HepG2 (cell line): Measurements from ENCODE around the gene RNPEPL1. TPM values are rescaled to one million over a fixed set of nuclear protein-coding genes. Genes with fewer than 3 reads are reported as not detected.
A peak's percentile ranks its signal among the peaks of the same experiment; 100 is the strongest.

Source experiments
- ATAC-seq: fragments of 200-7000 bp; cut with Tn5 transposase; 3 replicates; pipeline ENCODE4 v1.9.1; 2020; ENCODE audit warnings: mild to moderate bottlenecking, moderate library complexity
- BruUV-seq: library from RNA; stranded (reverse); fragments of 400-500 nt; replicated peaks from 2 replicates; lab custom pipeline; 2021; lab: Mats Ljungman, UMichigan
- CTCF ChIA-PET: fragments of 300-600 bp; formaldehyde crosslinking; extraction: SDS; loops from one replicate; lab custom pipeline; 2021; ENCODE audit warnings: low total read pairs, inconsistent platforms, low intra/inter-chr PET ratio; lab: Yijun Ruan, JAX
- POLR2A ChIA-PET: fragments of 350-600 bp; sonication (Branson Sonifier 250); formaldehyde crosslinking; loops from one replicate; lab custom pipeline; 2020; ENCODE audit warnings: antibody characterized with exemption, inconsistent platforms; lab: Yijun Ruan, JAX
- DNase-seq: peaks from one replicate; pipeline ENCODE4 v3.0.0-alpha.2; 2015; ENCODE audit warnings: low spot score
- FAIRE-seq: peaks from 3 replicates; lab custom pipeline; 2011; peaks lifted over from hg19 to GRCh38; lab: Jason Lieb, UNC
- H2AFZ ChIP-seq: one replicate; pipeline ENCODE4 v1.6.1; 2011; ENCODE audit warnings: low read length, inconsistent platforms
- H3K27ac ChIP-seq: fragments of 300-600 bp; 3 replicates; pipeline ENCODE4 v1.8.0; 2011; ENCODE audit warnings: mixed run types, mild to moderate bottlenecking, mixed read lengths, low read length, inconsistent platforms; ENCODE audit not compliant: insufficient read depth; ENCODE audit errors: extremely low read length
- H3K27me3 ChIP-seq, 2 experiments: fragments of 200-600 bp in 1 of 2; 2 replicates in 1 of 2; 3 replicates in 1 of 2; pipeline versions ENCODE4 v1.6.0 to v1.8.0; 2011; ENCODE audit warnings: low read length in 2 of 2, mild to moderate bottlenecking in 2 of 2, moderate library complexity in 2 of 2, inconsistent platforms in 1 of 2; ENCODE audit not compliant: insufficient read depth in 2 of 2, control insufficient read depth in 1 of 2
- H3K36me3 ChIP-seq, 2 experiments: fragments of 200-600 bp in 1 of 2; replicated peaks in 1 of 2; 2 replicates in 1 of 2; 3 replicates in 1 of 2; pipeline versions ENCODE4 v1.5.1 to v1.8.0; 2011; ENCODE audit warnings: low read length in 2 of 2, inconsistent platforms in 1 of 2; ENCODE audit not compliant: insufficient read depth in 2 of 2, control insufficient read depth in 1 of 2
- H3K4me1 ChIP-seq: 2 replicates; pipeline ENCODE4 v1.5.1; 2012; ENCODE audit warnings: low read length, inconsistent platforms; ENCODE audit not compliant: insufficient read depth
- H3K4me2 ChIP-seq: 2 replicates; pipeline ENCODE4 v1.6.0; 2011; ENCODE audit warnings: low read depth, low read length, inconsistent platforms
- H3K4me3 ChIP-seq, 3 experiments: fragments of 200-600 bp in 1 of 3; sonication (generic), shearing (Covaris generic) in 1 of 3; replicated peaks in 1 of 3; 2 replicates each; pipeline ENCODE4 v1.5.1; 2011 to 2016; ENCODE audit warnings: low read length in 3 of 3, inconsistent platforms in 2 of 3, low read depth in 2 of 3, mild to moderate bottlenecking in 2 of 3, control low read depth in 1 of 3, mixed read lengths in 1 of 3; ENCODE audit not compliant: insufficient read depth in 1 of 3
- H3K79me2 ChIP-seq: one replicate; pipeline ENCODE4 v1.6.1; 2011; ENCODE audit warnings: low read length, inconsistent platforms; ENCODE audit not compliant: insufficient read depth
- H3K9ac ChIP-seq: 2 replicates; pipeline ENCODE4 v1.6.0; 2011; ENCODE audit warnings: mild to moderate bottlenecking, low read depth, low read length, inconsistent platforms; ENCODE audit not compliant: insufficient read depth
- H3K9me3 ChIP-seq: 2 replicates; pipeline ENCODE4 v1.5.1; 2012; ENCODE audit warnings: mild to moderate bottlenecking, low read length
- H4K20me1 ChIP-seq: 2 replicates; pipeline ENCODE4 v1.6.0; 2011; ENCODE audit warnings: inconsistent platforms, mild to moderate bottlenecking, low read length, moderate library complexity; ENCODE audit not compliant: insufficient read depth
- FLYWCH1 ChIP-seq: sonication (generic); formaldehyde crosslinking; IDR thresholded peaks from 2 replicates; pipeline ENCODE4 v1.8.1; 2023; ENCODE audit warnings: mild to moderate bottlenecking, missing genetic modification reagents
- FOXA3 ChIP-seq: IDR thresholded peaks from 2 replicates; pipeline ENCODE4 v1.6.1; 2016; ENCODE audit warnings: missing genetic modification reagents, missing compliant biosample characterization
- WGBS: methylation state at CpG from one replicate; pipeline ENCODE4 v1.1.6; 2017; ENCODE audit warnings: low lambda C conversion rate; 5-methylcytosine and 5-hydroxymethylcytosine counted together
- in situ Hi-C: cut with HindIII; loops from 2 replicates; pipeline ENCODE4 v1.10.0; 2017; ENCODE audit warnings: low pct_unique_long_range_greater_than_20kb; ENCODE audit not compliant: extremely low pct_ligation_motif_present
- intact Hi-C: fragments of 100-400 bp; cut with micrococcal nuclease; formaldehyde crosslinking; loops from one replicate; pipeline ENCODE4 v1.10.0; 2022; ENCODE audit not compliant: unreplicated experiment
- polyA plus RNA-seq, 8 experiments: library from polyadenylated mRNA; depleted of rRNA in 3 of 8; stranded (reverse) in 7 of 8; unstranded in 1 of 8; fragments of >200 nt; fragmentation: Illumina TruSeq in 4 of 8; extraction: Trizol in 4 of 8; gene quantifications; 2 replicates each; pipeline versions ENCODE4 v1.2.1 to v1.2.3, GENCODE V29; 2011 to 2016; ENCODE audit warnings: low read depth in 4 of 8, missing spikeins in 1 of 8, mixed read lengths in 1 of 8; ENCODE audit not compliant: insufficient read depth in 1 of 8
- total RNA-seq, 5 experiments: library from RNA; depleted of rRNA; stranded (reverse); fragments of >200 nt; fragmentation: Illumina TruSeq; extraction: Trizol; gene quantifications; 2 replicates each; pipeline ENCODE4 v1.2.3, GENCODE V29; 2016; ENCODE audit warnings: low read depth in 1 of 5
- TF ChIP-seq, protein P1 (sequence below): sonication (generic); formaldehyde crosslinking; IDR thresholded peaks from 2 replicates; pipeline ENCODE4 v1.8.0; 2022; ENCODE audit warnings: mild to moderate bottlenecking, missing genetic modification reagents, moderate library complexity
- TF ChIP-seq, protein P2 (sequence below): IDR thresholded peaks from 2 replicates; pipeline ENCODE4 v1.6.1; 2012; ENCODE audit warnings: inconsistent platforms

RNPEPL1 gene
- total and polyA plus RNA-seq, 2 of the 13 experiments (the other 11 are each of a cell fraction or from before 2014, with no cell fraction given), result 13.0 to 18.0 TPM

DNA sequence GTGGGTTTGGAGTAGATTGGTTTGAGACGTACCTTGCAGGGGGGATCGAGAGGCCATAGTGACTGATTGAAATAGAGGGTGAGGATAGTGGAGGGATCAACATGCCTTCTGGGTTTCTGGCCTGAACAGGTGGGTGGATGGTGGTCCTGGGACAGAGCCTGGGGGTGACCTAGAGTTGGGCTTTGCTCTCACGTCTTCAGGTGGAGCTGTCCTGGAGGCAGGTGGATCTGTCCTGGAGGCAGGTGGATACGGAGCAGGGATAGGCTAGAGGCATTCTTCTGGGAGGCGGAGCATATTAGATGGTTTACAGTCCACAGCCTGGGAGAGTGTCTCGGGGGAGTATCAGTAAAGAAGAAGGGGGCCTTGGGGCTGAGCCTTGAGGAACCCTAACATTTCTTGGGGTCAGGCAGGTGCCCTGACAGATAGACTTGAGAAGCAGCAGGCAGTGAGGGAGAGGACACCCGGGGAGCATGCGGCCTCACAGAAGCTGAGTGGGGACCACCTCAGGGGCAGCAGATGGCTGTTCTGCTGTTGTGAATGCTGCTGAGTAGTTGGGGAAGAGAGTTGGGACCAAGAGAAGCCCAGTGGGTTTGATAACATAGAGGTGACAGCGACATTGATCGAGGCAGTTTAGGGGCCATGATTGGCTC is 19.8 kb downstream of the RNPEPL1 start:
- peaks cover 42% of the 10 kb centered on the region for H3K4me1 ChIP-seq
- TF ChIP-seq, protein P1, sequence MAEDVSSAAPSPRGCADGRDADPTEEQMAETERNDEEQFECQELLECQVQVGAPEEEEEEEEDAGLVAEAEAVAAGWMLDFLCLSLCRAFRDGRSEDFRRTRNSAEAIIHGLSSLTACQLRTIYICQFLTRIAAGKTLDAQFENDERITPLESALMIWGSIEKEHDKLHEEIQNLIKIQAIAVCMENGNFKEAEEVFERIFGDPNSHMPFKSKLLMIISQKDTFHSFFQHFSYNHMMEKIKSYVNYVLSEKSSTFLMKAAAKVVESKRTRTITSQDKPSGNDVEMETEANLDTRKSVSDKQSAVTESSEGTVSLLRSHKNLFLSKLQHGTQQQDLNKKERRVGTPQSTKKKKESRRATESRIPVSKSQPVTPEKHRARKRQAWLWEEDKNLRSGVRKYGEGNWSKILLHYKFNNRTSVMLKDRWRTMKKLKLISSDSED, result 0 out of 2 replicates have a peak, but pooled peaks have one; percentile 34
- TF ChIP-seq, protein P2, sequence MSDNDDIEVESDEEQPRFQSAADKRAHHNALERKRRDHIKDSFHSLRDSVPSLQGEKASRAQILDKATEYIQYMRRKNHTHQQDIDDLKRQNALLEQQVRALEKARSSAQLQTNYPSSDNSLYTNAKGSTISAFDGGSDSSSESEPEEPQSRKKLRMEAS, result 0 out of 2 replicates have a peak, but pooled peaks have one; percentile 16
- TF ChIP-seq FOXA3, result no peak
- peaks cover 0 to 4% of the 10 kb centered on the region in 2 experiments; a peak in 1 of 5 replicates for H3K27me3 ChIP-seq
- TSS peak; percentile 53 for BruUV-seq
- peak overlapping the region; percentile 98 for H3K4me2 ChIP-seq
- in situ Hi-C loops (no loop called here), intact Hi-C loops (no loop called here)
- no peak for ATAC-seq
- H3K9ac ChIP-seq, result peak overlapping the region; percentile 98
- H3K4me3 ChIP-seq, result peak overlapping the region; percentile 83 to 90 (median 88)
- ChIA-PET POLR2A (interaction anchor here (1.4 to 6.0 kb wide), 6 partner anchors 8 to 53 kb away, joined by 3 to 149 read pairs (median 54); partner anchors contain the start of genes ANKMY1, DUSP28 and RNPEPL1), CTCF (no interaction called here)
- H3K27ac ChIP-seq, result no peak overlapping the region
- FAIRE-seq, result no peak
- H2AFZ ChIP-seq, result no peak overlapping the region
- peaks cover 17% of the 10 kb centered on the region; the same call in 1 of the 2 replicates for H4K20me1 ChIP-seq
- H3K79me2 ChIP-seq, result peaks cover 58% of the 10 kb centered on the region
- WGBS, result 81% methylated on average over 10 of the region's 10 CpGs
- DNase-seq, result no peak
- no peaks in the 10 kb centered on the region for H3K9me3 ChIP-seq
- H3K36me3 ChIP-seq, result peaks cover 20 to 37% of the 10 kb centered on the region in 2 experiments

DNA sequence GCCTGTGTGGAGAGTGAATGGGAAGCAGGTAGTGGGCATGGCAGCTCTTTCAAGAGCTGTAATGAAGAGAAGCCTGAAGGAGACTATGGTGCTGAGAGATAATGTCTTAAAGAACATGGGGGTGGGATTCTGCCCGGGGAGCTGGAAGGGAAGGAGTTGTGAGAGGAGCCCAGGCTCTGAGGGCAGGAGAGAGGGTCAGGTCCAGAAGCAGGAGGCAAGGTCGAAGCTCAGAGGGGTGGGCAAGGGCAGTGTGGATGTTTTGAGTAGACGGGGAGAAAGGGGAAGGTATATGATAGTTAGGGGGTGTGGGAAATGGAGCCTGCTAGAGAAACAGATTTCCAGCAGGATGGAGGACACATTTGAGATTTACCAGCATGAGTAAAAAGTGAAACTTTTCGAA is 20.4 kb downstream of the RNPEPL1 start:
- H3K4me3 ChIP-seq, result peak overlapping the region in 1 of 3 experiments; percentile 90; a peak in 1 of 6 replicates
- H3K27me3 ChIP-seq, result peaks cover 0 to 4% of the 10 kb centered on the region in 2 experiments; a peak in 1 of 5 replicates
- H3K4me2 ChIP-seq, result peak overlapping the region; percentile 98
- H2AFZ ChIP-seq, result no peak overlapping the region
- FAIRE-seq (no peak), DNase-seq (no peak), ATAC-seq (no peak)
- CTCF ChIA-PET, result no interaction called here
- in situ Hi-C loops (no loop called here), intact Hi-C loops (no loop called here)
- H4K20me1 ChIP-seq, result peaks cover 17% of the 10 kb centered on the region; the same call in 1 of the 2 replicates
- POLR2A ChIA-PET, result interaction anchor here (1.4 to 6.0 kb wide), 4 partner anchors 9 to 29 kb away, joined by 5 to 149 read pairs (median 116); partner anchors contain the start of genes ANKMY1, DUSP28 and RNPEPL1
- no TSS peak for BruUV-seq
- H3K9ac ChIP-seq, result peak overlapping the region; percentile 24; the same call in 1 of the 2 replicates
- peaks cover 20 to 36% of the 10 kb centered on the region in 2 experiments for H3K36me3 ChIP-seq
- no peak overlapping the region for H3K27ac ChIP-seq
- H3K9me3 ChIP-seq, result no peaks in the 10 kb centered on the region
- H3K79me2 ChIP-seq, result peaks cover 53% of the 10 kb centered on the region
- WGBS, result 82% methylated on average over 4 of the region's 4 CpGs
- TF ChIP-seq FLYWCH1 (CRISPR knock-in tag), result no peak
- peaks cover 37% of the 10 kb centered on the region for H3K4me1 ChIP-seq
